Activated naive CD8-positive, alpha-beta T cell treated with anti-CD3 and anti-CD28 coated beads, Interleukin-2, amount 50 U/mL, for 16 hours (primary cell): ENCODE data around the gene ACSF2.
"Not testable (repeated sequence)": the region's sequence is repeated elsewhere in the genome, so short reads cannot be mapped to it uniquely, and the experiment has no call there.

Source experiments
- DNase-seq: peaks from one replicate; pipeline ENCODE4 v3.0.0-alpha.2; 2020; ENCODE audit warnings: low read depth, low spot score

ACSF2 gene

DNA sequence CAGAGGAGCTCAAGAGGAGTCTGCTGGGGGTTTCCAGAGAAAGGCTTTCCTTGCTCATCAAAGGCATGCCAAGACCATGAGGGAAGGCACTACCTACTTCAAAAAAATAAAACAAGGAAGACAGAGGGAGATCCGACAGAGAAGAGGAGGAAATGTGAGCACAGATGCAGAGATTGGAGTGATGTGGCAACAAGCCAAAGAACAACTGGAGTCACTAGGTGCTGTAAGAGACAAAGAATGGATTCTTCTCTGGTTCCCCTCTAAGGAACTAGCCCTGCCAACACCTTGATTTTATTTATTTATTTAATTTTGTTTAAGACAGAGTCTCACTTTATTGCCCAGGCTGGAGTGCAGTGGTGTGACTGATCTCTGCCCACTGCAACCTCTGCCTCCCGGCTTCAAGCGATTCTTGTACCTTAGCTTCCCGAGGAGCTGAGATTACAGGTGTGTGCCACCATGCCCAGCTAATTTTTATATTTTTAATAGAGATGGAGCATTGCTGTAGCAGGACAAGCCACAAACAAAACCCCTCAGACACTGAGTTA is 13.8 kb upstream of the ACSF2 start:
- no peak for DNase-seq

DNA sequence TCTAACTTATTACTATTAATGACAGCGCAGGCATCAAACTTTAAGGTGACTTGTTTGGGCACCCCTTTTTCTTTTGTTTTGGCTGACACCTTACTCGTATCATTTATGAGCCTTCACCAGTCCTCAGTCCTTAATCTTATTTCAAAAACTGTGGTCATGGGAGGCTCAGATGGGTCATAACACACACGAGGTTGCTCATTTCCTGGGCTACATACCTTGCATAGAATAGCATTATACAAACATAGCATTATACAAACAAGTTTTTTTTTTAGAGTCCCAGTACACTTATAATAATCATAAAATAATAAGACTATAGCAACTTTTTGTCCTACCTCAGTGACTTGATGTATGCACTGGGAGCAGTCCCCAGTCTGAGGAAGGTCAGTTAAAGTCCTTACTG is 11.2 kb upstream of the ACSF2 start:
- no peak for DNase-seq

DNA sequence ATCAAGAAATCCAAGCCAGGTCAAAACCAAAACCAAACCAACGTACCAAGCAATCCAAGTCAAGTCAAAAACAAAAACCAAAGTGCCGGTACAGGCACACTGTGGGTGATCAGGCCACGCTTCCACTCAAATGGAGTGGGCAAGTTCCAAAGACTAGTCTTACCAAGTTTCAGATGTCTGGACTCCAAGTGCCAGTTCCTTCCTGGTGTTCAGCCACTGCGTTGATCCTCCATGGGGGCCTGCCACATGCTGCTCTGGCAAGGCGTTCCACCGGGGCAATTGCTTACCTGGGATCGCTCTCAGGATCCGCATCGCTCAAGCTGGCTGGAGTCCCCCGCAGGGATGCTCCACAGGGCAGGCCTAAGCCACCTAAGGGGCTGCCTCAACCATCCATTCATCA is 6.4 kb upstream of the ACSF2 start:
- not testable (repeated sequence) for DNase-seq

DNA sequence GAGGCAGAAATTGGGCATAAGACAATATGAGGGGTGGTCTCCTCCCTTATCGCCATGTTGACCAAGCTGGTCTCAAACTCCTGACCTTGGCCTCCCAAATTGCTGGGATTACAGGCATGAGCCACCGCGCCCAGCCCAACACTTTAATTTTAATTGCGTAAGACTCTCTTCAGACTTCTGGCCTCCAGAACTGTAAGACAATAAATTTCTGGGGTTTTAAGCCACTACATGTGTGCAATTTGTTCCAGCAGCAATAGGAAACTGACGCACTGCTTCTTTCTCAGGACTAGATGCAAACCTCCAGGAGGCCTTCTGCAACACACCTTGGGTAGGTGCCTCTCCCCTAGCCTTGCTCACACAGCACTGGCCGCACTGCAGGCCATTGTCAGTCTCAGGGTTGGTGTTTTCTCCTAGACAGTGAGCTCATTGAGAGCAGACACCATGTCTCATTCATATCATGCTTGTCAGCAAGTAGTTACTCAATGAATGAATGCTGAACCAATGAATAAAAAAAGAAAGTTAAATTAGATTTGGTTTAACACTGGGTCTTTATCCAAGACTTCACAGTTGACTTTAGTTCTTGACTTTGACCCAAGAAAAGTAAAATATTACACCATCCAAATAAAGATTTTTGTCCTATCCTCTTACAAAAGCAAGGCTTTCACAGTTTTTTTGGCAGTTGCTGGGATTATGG is 5.5 kb upstream of the ACSF2 start:
- DNase-seq = no peak

DNA sequence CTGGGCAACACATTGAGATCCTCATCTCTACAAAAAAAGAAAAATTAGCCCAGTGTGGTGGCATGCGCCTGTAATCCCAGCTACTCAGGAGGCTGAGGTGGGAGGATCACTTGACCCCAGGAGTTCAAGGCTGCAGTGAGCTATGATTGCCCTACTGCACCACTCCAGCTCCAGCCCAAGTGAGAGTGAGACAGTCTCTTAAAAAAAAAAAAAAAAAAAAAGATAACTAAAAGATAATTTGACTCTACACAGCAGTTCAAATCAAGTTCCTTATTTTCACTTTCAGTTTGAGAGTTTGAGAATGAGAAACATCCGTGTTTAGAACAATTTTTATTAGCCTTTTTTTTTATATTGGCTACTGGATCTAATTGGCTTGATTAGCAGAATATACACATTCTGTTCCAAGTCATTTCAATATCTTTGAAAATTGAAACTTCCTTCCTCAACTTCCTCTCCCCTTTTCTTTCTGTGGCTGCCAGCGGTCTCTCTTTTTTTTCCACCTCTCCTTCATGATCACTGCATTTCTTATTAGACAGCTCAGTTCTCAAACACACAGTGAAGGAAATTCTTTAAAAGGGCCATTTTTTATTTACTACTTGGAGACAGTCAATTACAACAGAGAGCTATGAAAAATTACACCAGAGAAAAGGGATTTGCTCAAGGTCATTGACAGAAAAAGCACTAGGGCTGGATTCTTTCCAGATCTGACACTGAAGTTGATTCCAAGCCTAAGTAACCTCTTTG is 4.5 kb upstream of the ACSF2 start:
- no peak for DNase-seq

DNA sequence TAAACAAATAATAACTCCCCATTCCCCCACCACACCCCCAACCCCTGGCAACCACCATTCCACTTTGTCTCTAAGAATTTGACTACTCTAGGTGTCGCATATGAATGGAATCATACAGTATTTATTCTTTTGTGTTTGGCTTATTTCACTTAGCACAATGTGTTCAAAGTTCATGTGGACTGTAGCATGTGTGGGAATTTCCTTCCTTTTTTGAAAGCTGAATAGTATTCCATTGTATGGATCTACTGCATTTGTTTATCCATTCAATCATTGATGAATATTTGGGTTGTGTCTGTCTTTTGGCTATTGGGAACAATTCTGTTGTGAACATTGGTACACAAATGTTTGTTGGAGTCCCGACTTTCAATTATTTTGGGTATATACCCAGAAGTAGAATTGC is 3.3 kb upstream of the ACSF2 start:
- DNase-seq = no peak

DNA sequence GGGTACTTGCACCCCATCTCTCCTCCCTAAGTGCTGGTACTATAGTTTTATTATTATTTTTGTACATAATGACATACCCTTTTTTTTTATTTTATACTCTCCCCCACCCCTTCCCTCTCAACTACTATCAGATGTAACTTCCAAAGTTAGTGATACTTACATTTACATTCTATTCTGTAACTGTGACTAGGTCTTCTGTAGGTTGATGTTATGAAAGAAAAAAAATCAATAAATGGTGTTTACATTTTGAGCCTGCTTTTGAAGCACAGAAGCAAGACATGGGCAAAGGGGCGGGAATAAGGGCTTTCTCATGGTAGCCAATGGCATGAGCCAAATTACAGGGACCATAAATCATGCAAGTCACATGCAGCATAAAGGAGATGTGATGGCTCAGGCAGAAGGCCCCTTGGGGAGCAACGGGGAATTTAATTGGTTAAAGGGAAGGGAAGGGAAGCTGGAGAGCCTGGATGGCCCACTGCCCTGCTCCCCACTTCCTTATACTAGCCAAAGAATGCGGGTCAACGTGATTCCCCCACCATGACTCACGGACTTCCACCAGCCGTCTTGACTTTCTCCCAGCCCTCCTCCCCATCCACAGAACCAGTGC is 2.4 kb upstream of the ACSF2 start:
- DNase-seq = no peak

DNA sequence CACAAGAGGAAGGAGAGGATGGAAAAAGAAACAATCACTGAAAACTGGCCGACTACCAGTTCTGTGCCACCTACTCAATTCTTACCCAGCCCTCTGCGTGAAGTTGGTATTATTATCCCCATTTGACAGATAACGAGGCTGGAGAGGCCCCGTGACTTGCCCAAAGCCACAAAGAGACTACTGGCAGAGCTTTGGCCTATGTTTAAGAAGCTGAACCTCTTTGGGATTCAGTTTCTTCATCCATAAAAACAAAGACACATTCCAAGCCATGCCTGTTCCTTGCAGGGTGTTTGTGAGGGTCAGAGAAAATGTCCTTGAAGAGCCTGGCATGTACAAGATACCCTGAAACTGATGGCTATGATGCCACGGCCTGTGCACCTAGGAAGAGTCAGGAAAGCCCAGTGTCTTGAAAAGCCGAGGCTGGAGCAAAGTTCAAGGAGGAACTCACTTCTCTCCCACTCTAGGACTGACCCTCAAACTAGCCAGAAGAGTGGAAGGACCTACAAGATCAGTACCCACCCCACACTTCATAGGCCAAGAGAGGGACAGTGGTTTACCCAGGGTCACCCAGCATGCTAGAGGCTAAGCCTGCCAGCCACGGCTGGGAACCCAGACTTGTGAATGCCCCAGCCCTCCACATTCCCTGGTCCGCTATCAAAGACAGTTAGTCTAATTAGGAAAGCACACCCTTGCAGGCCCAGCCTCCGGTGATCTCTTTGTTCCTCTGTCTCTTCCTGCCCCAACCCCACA is 1.6 kb upstream of the ACSF2 start:
- DNase-seq = no peak

DNA sequence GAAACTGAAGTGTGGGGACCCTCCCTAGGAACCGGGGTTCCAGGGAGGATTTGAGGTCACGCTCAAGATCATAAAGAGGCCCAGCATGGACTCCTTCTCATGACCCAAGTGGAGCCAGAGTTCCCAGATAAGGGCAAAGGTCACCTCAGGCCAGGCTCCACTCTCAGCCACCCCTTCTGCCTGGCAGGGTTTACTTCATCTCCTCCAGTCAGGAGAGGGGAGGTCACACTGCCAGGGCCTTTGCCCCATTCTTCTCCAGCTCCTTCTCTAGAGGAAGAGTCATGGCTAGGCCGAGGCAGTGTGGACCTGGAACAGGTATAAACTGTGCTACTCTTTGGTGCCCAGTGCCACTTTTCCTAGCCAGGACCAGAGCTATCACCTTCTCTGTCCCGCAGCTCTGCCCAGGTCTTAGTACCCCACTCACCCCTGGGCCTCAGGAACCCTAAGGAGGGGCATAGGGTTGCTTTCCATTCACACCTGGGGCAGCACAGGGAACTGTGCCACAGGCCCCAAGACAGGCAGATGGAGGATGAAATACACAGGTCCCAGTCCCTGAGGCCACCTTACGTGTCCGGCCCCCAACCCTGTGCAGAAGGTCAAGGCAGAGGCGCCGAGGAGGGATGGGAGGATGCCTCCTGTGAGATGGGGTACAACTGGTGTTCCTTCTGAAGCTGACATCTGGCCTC is 879 bp upstream of the ACSF2 start:
- no peak for DNase-seq

DNA sequence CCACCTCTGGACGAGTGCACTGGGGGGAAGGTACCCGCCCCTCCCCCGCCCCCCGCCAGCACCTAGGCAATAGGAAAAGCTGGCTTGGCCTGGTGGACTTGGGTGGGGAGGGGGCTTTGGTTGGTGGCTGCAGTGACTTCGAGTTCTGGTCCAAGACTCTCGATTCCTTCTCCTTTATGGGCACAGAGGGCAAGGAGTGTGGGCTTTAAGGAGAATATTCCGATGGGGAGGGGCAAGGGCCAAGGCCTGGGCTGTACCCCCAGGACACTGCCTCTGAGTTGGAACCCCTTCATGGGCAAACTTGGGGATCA is 409 bp downstream of the ACSF2 start:
- DNase-seq = no peak

DNA sequence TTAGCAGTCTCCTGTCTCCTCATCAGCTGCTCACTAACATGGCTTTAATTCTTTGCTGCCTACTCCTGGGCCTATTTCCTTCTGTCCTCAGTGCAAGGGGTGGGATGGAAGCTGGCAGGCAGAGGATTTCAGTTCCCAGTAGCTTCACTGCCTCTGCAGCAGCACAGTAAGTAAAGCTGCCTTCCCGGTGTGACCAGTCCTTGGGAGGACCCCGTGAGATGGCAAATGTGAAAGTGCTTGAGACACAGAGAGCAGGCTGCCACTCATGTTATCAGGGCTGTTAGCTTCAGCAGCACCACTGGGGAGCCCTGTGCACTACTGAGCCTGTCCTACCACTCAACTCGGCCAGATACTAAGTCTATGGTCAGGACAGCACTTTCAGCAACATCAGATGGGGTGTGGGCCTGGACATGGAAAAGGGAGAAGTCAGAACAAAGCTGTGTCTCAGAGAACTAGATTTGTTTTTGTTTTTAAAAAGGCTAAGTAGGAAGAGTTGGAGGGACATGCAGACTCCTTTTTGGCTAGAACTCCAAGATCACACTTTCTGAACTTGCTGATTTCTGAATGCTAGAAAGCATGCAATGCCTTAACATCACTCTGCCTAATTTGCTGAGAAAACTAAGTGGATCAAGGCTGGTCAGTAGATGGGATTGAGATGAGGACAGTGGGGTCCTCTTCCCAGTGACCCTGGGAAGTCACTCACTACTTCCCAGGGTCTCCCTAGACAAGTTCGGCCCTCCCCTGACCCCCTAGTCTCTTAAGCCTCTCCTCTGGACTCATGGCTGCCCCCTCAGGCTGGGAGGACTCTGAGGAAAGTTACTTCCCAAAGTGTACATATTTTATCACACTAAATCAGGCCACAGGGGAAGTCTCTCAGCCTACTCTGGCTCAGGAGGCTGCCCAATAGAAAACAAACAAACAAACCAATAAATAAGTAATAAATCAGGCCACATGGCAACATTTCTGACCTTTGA is 1.1 kb downstream of the ACSF2 start:
- DNase-seq = no peak

DNA sequence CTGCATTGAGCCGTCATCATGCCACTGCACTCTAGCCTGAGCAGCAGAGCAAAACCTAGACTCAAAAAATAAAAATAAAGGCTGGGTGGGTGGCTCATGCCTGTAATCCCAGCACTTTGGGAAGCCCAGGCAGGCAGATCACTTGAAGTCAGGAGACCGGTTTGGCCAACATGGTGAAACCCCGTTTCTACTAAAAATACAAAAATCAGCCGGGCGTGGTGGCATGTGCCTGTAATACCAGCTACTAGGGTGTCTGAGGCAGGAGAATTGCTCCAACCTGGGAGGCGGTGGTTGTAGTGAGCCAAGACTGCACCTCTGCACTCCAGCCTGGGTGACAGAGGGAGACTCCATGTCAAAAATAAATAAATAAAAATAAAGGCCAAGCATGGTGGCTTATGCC is 2.1 kb downstream of the ACSF2 start:
- DNase-seq = not testable (repeated sequence)

DNA sequence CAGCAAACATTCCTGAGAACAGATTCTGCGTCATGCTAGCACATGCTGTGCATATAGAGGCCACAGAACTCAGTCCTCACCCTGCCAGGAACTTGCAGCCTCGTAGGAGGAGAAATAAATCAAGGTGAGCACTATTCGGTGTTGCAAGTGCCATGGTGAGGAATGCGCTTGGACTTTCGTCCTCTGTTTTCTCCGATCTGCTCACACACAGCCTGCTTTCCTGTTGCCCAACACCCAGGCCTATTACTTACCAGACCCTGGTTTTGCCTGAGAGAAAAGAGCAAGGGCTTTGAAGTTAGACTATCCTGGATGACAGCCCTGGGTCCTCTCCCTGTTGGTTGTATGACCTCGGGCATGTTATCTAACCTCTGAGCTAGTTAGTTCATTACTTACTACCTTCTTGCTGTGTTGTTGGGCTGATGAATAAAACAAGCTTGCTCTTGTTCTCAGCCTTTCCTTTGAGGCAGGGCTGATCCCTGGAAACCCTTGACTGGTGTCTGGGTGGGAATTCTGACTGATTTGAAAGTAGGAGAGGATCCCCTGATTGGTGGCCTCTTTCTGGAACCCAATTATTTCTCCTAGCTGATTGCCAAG is 2.9 kb downstream of the ACSF2 start:
- DNase-seq = no peak

DNA sequence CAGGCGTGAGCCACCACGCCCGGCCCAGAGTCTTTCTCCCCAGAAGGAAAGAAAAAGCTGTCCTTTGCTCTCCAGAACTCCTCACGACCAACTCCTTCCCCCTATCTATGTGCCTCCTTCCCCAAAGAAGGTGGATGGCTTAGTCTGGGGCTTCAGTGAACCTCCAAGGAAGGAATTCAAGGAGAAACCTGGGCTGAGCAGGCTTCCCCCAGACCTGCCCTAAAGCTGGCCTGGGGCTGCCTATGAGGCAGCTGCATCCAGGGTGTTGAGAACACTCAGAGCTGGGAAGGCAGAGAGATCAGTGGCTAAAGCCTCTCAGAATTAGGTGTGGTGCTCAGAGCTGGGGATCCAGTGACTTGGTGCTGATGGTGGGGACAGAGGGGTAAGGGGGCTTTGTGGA is 3.8 kb downstream of the ACSF2 start:
- DNase-seq = no peak

DNA sequence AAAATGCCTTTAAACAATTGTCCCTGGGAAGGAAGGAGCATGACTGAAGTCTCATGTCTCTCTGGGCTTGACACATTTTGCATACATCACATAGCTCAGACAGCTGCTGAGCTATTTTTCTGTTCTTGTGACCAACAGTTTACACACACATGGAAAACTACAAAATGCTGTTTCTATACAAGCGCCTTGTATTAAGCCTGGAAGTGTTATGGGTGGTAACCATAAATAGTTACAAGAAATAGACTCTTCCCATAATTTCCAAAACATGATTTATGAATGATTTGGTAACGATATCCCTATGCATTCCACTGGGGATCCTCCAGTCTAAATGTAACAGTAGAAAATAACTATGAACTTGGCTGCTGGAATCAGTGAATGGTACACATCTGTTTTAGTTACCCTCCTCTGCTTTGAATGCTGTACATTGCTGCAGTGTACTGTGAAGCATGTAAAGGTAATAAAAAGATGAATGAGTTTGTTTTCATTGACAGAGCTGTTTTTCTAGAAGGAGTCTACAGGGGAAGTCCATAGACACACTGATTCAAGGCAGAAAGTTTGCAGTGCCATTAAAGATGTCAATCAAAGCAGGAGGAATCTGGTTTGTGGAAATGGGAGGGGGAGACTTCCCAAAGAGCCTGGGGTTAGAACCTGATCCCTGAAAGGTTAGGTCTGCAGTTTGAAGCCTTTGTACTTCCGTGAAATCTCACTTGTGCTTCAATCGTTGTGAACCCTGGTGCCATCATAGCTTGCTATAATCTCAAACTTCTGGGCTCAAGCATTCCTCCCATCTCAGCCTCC is 5.0 kb downstream of the ACSF2 start:
- no peak for DNase-seq

DNA sequence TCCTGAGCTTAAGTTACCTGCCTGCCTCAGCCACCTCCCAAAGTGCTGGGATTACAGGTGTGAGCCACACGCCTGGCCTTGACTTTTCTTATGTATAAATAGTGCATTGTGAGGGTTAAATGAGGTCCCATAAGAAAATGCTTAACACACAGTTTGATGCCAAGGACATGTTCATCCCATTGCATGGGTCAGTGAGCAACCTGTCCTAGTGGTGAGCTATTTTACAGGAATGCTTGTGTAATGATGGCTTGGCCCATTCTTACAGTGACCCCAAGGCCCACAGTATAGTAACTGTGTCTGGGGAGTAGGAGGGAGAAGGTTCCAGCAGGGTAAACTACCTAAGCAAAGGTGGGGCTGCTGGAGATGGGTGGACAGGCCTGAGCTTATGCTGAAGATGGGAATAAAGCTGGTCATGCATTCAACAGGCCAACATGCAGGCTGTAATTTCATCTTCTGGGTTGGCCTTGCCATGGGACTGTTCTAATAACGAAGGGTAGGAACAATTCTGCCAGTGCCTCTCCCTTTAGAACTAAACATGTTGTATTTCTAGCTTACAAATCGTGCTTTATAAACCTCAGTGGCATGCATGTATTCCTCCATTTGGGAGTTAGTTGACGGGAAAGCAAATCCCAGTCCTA is 6.2 kb downstream of the ACSF2 start:
- DNase-seq = no peak

DNA sequence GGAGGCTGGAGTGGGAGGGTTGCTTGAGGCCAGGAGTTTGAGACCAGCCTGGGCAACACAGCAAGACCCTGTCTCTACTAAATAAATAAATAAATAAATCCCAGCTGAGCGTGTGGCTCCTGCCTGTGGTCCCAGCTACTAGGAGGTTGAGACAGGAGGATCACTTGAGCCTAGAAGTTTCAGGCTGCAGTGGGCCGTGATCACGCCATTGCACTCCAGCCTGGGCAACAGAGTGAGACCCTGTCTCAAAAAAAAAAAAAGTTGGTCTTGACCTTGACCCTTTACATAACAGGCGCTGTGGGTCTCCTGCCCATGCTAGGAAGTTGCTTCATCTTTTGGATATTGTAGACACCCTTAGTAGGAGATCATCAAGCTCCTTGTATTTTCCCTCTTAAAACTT is 11.4 kb downstream of the ACSF2 start:
- no peak for DNase-seq

DNA sequence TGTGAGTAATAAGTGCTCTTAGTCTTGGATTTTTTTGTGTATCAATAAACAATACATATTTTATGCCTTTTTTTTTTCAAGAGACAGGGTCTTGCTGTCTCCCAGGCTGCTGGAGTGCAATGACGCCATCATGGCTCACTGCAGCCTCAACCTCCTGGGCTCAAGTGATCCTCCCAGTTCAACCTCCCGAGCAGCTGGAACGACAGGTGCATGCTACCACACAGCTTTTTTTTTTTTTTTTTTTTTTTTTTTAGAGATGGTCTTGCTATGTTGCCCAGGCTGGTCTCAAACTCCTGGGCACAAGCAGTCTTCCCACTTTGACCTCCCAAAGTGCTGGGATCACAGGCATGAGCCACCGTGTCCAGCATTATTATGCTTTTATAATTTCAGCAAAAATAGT is 13.0 kb downstream of the ACSF2 start:
- DNase-seq = no peak
